CD14-positive monocyte (primary cell): Measurements from ENCODE around the gene CDCA7L. TPM values are rescaled to one million over a fixed set of nuclear protein-coding genes. Genes with fewer than 3 reads are reported as not detected.

ENCODE experiments used
- DNase-seq, 3 donors: peaks; one replicate each; pipeline ENCODE4 v3.0.0-alpha.2; 2011 to 2022
- H2AFZ ChIP-seq: 2 replicates; pipeline ENCODE4 v1.6.0; 2012; ENCODE audit warnings: mild to moderate bottlenecking, low read depth, low read length, inconsistent platforms; ENCODE audit not compliant: insufficient read depth, poor library complexity, severe bottlenecking
- H3K27ac ChIP-seq, 2 donors: 1 replicate in 1 of 2; 2 replicates in 1 of 2; pipeline ENCODE4 v1.5.1; 2012 to 2013; ENCODE audit warnings: low read length in 2 of 2, control low read depth in 1 of 2, inconsistent platforms in 1 of 2, low read depth in 1 of 2, mild to moderate bottlenecking in 1 of 2
- H3K27me3 ChIP-seq, 2 donors: one replicate each; pipeline versions ENCODE4 v1.6.0 to v1.6.1; 2011 to 2013; ENCODE audit warnings: low read length in 2 of 2; ENCODE audit not compliant: control insufficient read depth in 2 of 2, insufficient read depth in 2 of 2
- H3K36me3 ChIP-seq, 2 donors: replicated peaks in 1 of 2; 1 replicate in 1 of 2; 2 replicates in 1 of 2; pipeline versions ENCODE4 v1.5.1 to v1.6.1; 2012 to 2013; ENCODE audit warnings: low read length in 2 of 2, control low read depth in 1 of 2, inconsistent platforms in 1 of 2, mild to moderate bottlenecking in 1 of 2; ENCODE audit not compliant: insufficient read depth in 2 of 2, control insufficient read depth in 1 of 2
- H3K4me1 ChIP-seq, 2 donors: 1 replicate in 1 of 2; 2 replicates in 1 of 2; pipeline versions ENCODE4 v1.5.1 to v1.6.1; 2012 to 2013; ENCODE audit warnings: low read length in 2 of 2, control low read depth in 1 of 2, inconsistent platforms in 1 of 2, mild to moderate bottlenecking in 1 of 2, moderate library complexity in 1 of 2; ENCODE audit not compliant: insufficient read depth in 2 of 2, control insufficient read depth in 1 of 2
- H3K4me2 ChIP-seq: replicated peaks from 2 replicates; pipeline ENCODE3; 2012; ENCODE audit warnings: low read length, moderate library complexity, mild to moderate bottlenecking; ENCODE audit not compliant: poor library complexity, severe bottlenecking; ENCODE audit errors: extremely low read depth
- H3K4me3 ChIP-seq, 3 experiments: fragments of 200-600 bp in 1 of 3; sonication (generic) in 1 of 3; replicated peaks in 1 of 3; 1 replicate in 2 of 3; 2 replicates in 1 of 3; pipeline ENCODE4 v1.5.1; 2011 to 2013; ENCODE audit warnings: low read length in 3 of 3, mild to moderate bottlenecking in 3 of 3, control low read depth in 2 of 3, low read depth in 2 of 3, inconsistent platforms in 1 of 3, moderate library complexity in 1 of 3
- H3K79me2 ChIP-seq: 2 replicates; pipeline ENCODE4 v1.6.0; 2012; ENCODE audit warnings: mild to moderate bottlenecking, control low read depth, inconsistent platforms, low read length, moderate library complexity; ENCODE audit not compliant: insufficient read depth
- H3K9ac ChIP-seq: 2 replicates; pipeline ENCODE4 v1.6.0; 2017; ENCODE audit warnings: low read length, mild to moderate bottlenecking; ENCODE audit not compliant: insufficient read depth, poor library complexity, severe bottlenecking
- H3K9me3 ChIP-seq, 2 donors: replicated peaks in 1 of 2; 1 replicate in 1 of 2; 2 replicates in 1 of 2; pipeline versions ENCODE4 v1.5.1 to v1.6.1; 2012 to 2013; ENCODE audit warnings: low read length in 2 of 2, control low read depth in 1 of 2; ENCODE audit not compliant: control insufficient read depth in 1 of 2, insufficient read depth in 1 of 2
- H4K20me1 ChIP-seq: 2 replicates; pipeline ENCODE4 v1.6.0; 2012; ENCODE audit warnings: mild to moderate bottlenecking, low read length, control low read depth, moderate library complexity; ENCODE audit not compliant: insufficient read depth
- H3K27ac Mint-ChIP-seq, 7 donors: one replicate each; pipeline ENCODE4 v1.8.0; 2020; ENCODE audit warnings: mild to moderate bottlenecking in 7 of 7, mixed read lengths in 7 of 7, moderate library complexity in 6 of 7, inconsistent platforms in 2 of 7
- H3K27me3 Mint-ChIP-seq, 3 donors: one replicate each; pipeline ENCODE4 v1.8.0; 2021 to 2022; ENCODE audit warnings: low read depth in 3 of 3, mild to moderate bottlenecking in 3 of 3, mixed read lengths in 3 of 3, moderate library complexity in 3 of 3, inconsistent platforms in 1 of 3
- H3K36me3 Mint-ChIP-seq, 2 donors: one replicate each; pipeline ENCODE4 v1.8.0; 2020; ENCODE audit warnings: mixed read lengths in 2 of 2, inconsistent platforms in 1 of 2, mild to moderate bottlenecking in 1 of 2
- H3K4me1 Mint-ChIP-seq: one replicate; pipeline ENCODE4 v1.8.0; 2020; ENCODE audit warnings: mild to moderate bottlenecking, mixed read lengths
- H3K4me3 Mint-ChIP-seq, 2 donors: one replicate each; pipeline ENCODE4 v1.8.0; 2020; ENCODE audit warnings: mild to moderate bottlenecking in 2 of 2, mixed read lengths in 2 of 2, moderate library complexity in 1 of 2
- H3K9me3 Mint-ChIP-seq, 7 donors: one replicate each; pipeline ENCODE4 v1.8.0; 2020 to 2022; ENCODE audit warnings: mixed read lengths in 7 of 7, mild to moderate bottlenecking in 6 of 7, moderate library complexity in 6 of 7, inconsistent platforms in 2 of 7
- WGBS: methylation state at CpG from one replicate; pipeline ENCODE4 v1.1.5; 2013; ENCODE audit warnings: missing lambda C conversion rate; ENCODE audit not compliant: insufficient coverage; 5-methylcytosine and 5-hydroxymethylcytosine counted together
- intact Hi-C, 2 donors: fragments of 100-400 bp; cut with micrococcal nuclease; formaldehyde crosslinking; loops; one replicate each; pipeline versions ENCODE4 v1.15.0 to v1.15.1; 2023
- polyA plus RNA-seq, 3 donors: library from polyadenylated mRNA; depleted of rRNA in 1 of 3; unstranded in 2 of 3; stranded (reverse) in 1 of 3; fragments of 300-500 nt in 2 of 3; fragments of >200 nt in 1 of 3; fragmentation: Illumina TruSeq in 2 of 3; gene quantifications; 1 replicate in 2 of 3; 2 replicates in 1 of 3; pipeline ENCODE4 v1.2.3, GENCODE V29; 2012 to 2021
- TF ChIP-seq, protein P1 (sequence below): fragments of 200-600 bp; IDR thresholded peaks from one replicate; pipeline ENCODE4 v1.8.0; 2022; ENCODE audit warnings: antibody characterized with exemption, mild to moderate bottlenecking

Gene CDCA7L
- polyA plus RNA-seq, 3 donors = 2.5 to 4.3 (median 3.1) TPM

DNA sequence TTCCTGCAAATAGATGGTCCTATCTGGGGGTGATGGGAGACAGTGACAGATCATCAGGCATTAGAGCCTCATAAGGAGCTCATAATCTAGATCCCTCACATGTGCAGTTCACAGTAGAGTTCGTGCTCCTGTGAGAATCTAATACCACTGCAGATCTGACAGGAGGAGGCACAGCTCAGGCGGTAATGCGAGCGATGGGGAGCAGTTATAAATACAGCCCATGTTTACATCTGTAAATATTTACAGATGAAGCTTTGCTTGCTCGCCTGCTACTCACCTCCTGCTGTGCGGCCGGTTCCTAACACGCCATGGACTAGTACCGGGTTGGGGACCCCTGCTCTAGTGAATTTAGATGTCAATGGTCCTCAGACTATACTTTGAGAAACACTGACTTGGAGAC is 17.0 kb upstream of the CDCA7L start:
- H2AFZ ChIP-seq = no peak overlapping the region
- H3K4me1 ChIP-seq = peaks cover 2 to 14% of the 10 kb centered on the region in 2 donors
- H3K4me3 Mint-ChIP-seq = no peak overlapping the region
- no peaks in the 10 kb centered on the region for H3K9me3 Mint-ChIP-seq
- no peak overlapping the region for H3K27ac Mint-ChIP-seq
- intact Hi-C loops = no loop called here
- H3K4me1 Mint-ChIP-seq = peaks cover 9% of the 10 kb centered on the region
- H3K9me3 ChIP-seq = no peaks in the 10 kb centered on the region
- 94% methylated on average over 8 of the region's 9 CpGs for WGBS
- no peaks in the 10 kb centered on the region for H3K27me3 ChIP-seq
- no peaks in the 10 kb centered on the region for H4K20me1 ChIP-seq
- H3K27ac ChIP-seq = no peak overlapping the region
- no peaks in the 10 kb centered on the region for H3K79me2 ChIP-seq
- no peak for DNase-seq
- H3K27me3 Mint-ChIP-seq = peaks cover 0 to 3% (median 3%) of the 10 kb centered on the region in 3 donors
- no peaks in the 10 kb centered on the region for H3K36me3 Mint-ChIP-seq
- TF ChIP-seq, protein P1, sequence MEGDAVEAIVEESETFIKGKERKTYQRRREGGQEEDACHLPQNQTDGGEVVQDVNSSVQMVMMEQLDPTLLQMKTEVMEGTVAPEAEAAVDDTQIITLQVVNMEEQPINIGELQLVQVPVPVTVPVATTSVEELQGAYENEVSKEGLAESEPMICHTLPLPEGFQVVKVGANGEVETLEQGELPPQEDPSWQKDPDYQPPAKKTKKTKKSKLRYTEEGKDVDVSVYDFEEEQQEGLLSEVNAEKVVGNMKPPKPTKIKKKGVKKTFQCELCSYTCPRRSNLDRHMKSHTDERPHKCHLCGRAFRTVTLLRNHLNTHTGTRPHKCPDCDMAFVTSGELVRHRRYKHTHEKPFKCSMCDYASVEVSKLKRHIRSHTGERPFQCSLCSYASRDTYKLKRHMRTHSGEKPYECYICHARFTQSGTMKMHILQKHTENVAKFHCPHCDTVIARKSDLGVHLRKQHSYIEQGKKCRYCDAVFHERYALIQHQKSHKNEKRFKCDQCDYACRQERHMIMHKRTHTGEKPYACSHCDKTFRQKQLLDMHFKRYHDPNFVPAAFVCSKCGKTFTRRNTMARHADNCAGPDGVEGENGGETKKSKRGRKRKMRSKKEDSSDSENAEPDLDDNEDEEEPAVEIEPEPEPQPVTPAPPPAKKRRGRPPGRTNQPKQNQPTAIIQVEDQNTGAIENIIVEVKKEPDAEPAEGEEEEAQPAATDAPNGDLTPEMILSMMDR = no peak
- H3K4me2 ChIP-seq = no peak overlapping the region
- H3K9ac ChIP-seq = no peak overlapping the region
- no peaks in the 10 kb centered on the region for H3K36me3 ChIP-seq
- no peak overlapping the region for H3K4me3 ChIP-seq

DNA sequence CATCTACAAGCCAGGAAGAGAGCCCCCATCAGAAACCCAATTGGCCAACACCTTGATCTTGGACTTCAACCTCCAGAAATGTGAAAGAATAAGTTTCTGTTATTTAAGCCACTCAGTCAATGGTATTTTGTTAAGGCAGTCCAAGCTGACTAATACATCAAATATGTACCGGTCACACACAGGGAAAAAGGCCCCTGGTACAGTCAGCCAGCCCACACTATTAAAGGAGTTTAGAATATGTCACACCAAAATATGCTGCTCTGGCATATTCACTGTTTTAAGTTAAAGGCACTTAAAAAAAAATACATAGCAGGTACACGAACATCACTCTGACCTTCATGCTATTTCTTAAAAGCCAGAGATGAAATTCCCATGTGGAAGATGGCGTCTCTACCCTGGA is 15.2 kb upstream of the CDCA7L start:
- peaks cover 0 to 4% (median 0%) of the 10 kb centered on the region in 3 donors for H3K27me3 Mint-ChIP-seq
- H3K4me1 Mint-ChIP-seq = peaks cover 5% of the 10 kb centered on the region
- no peaks in the 10 kb centered on the region for H3K36me3 Mint-ChIP-seq
- no peak overlapping the region for H3K4me2 ChIP-seq
- no peak overlapping the region for H3K9ac ChIP-seq
- no CpG with 5 or more reads among the region's 3 CpGs for WGBS
- peaks cover 0 to 5% (median 0%) of the 10 kb centered on the region in 7 donors for H3K9me3 Mint-ChIP-seq
- H3K36me3 ChIP-seq = no peaks in the 10 kb centered on the region
- no peak overlapping the region for H2AFZ ChIP-seq
- intact Hi-C loops = no loop called here
- no peaks in the 10 kb centered on the region for H4K20me1 ChIP-seq
- no peak for DNase-seq
- no peaks in the 10 kb centered on the region for H3K79me2 ChIP-seq
- H3K27me3 ChIP-seq = no peaks in the 10 kb centered on the region
- H3K4me3 ChIP-seq = no peak overlapping the region
- H3K27ac ChIP-seq = no peak overlapping the region
- H3K27ac Mint-ChIP-seq = no peak overlapping the region
- H3K4me1 ChIP-seq = peaks cover 0 to 8% of the 10 kb centered on the region in 2 donors
- H3K4me3 Mint-ChIP-seq = no peak overlapping the region
- no peaks in the 10 kb centered on the region for H3K9me3 ChIP-seq
- TF ChIP-seq, protein P1 = no peak
